Right lobe of liver (tissue), 6 donors: ENCODE data around the gene ZBTB2. TPM values are rescaled to one million over a fixed set of nuclear protein-coding genes. Genes with fewer than 3 reads are reported as not detected.

Source experiments
- ATAC-seq, 4 donors: fragments of 200-7000 bp; cut with Tn5 transposase; one replicate each; pipeline ENCODE4 v1.9.1; 2020; ENCODE audit warnings: mild to moderate bottlenecking in 4 of 4, moderate library complexity in 4 of 4
- DNase-seq, 3 donors: peaks; one replicate each; pipeline ENCODE4 v3.0.0-alpha.2; 2020
- H3K27ac ChIP-seq, 3 donors: fragments of 200-600 bp; one replicate each; pipeline ENCODE4 v1.8.0; 2022
- H3K27me3 ChIP-seq, 2 donors: fragments of 200-600 bp; one replicate each; pipeline ENCODE4 v1.8.0; 2022
- H3K36me3 ChIP-seq, 4 donors: fragments of 200-600 bp; sonication (generic) in 1 of 4; one replicate each; pipeline versions ENCODE4 v1.5.1 to v1.8.0; 2017 to 2022; ENCODE audit warnings: control low read depth in 1 of 4
- H3K4me1 ChIP-seq, 4 donors: fragments of 200-600 bp; sonication (generic) in 1 of 4; one replicate each; pipeline versions ENCODE4 v1.5.1 to v1.8.0; 2017 to 2022; ENCODE audit warnings: control low read depth in 1 of 4
- H3K4me3 ChIP-seq, 3 donors: fragments of 200-600 bp; one replicate each; pipeline ENCODE4 v1.8.0; 2022
- H3K9me3 ChIP-seq, 4 donors: fragments of 200-600 bp; sonication (generic) in 1 of 4; one replicate each; pipeline versions ENCODE4 v1.5.1 to v1.8.0; 2017 to 2022; ENCODE audit warnings: control low read depth in 1 of 4
- POLR2A ChIP-seq: fragments of 450-650 bp; IDR thresholded peaks from one replicate; pipeline ENCODE4 v1.6.1; 2017; ENCODE audit warnings: antibody characterized with exemption, mild to moderate bottlenecking
- WGBS: methylation state at CpG from one replicate; pipeline ENCODE4 v1.1.6; 2018; ENCODE audit warnings: low coverage, low lambda C conversion rate; ENCODE audit not compliant: insufficient coverage; ENCODE audit errors: missing lambda C conversion rate; 5-methylcytosine and 5-hydroxymethylcytosine counted together
- intact Hi-C, 2 donors: fragments of 100-400 bp; cut with DNase I; formaldehyde crosslinking; loops; one replicate each; pipeline versions ENCODE4 v1.11.2 to v1.14.1; 2022
- total RNA-seq, 6 experiments: library from RNA; depleted of rRNA in 2 of 6; stranded (reverse); fragments of >200 nt in 2 of 6; fragmentation: NEBNext Ultra II Directional in 3 of 6; extraction: Animal tissue kit (Norgen Biotek cat#: 25700) in 3 of 6; gene quantifications; one replicate each; pipeline versions ENCODE4 v1.1.0 to v1.2.4, GENCODE V29; 2016 to 2023
- TF ChIP-seq, protein P1 (sequence below), 4 donors: fragments of 200-600 bp in 3 of 4; fragments of 450-650 bp in 1 of 4; IDR thresholded peaks; one replicate each; pipeline versions ENCODE4 v1.5.1 to v1.8.0; 2016 to 2022; ENCODE audit warnings: antibody characterized with exemption in 4 of 4, mild to moderate bottlenecking in 2 of 4
- donor health status: DM: no; HTN: yes; CAD: no.
- donor health status: DM: no; HTN: no; CAD: no.
- donor health status: DM: no; HTN: no; CAD: no.
- donor health status: DM: no; HTN: yes; CAD: no.
- donor health status: DM: no; HTN: yes; CAD: no.

The ZBTB2 gene
- total RNA-seq, 6 experiments from 2014 or later: 3.2 to 6.0 (median 4.5) TPM

DNA sequence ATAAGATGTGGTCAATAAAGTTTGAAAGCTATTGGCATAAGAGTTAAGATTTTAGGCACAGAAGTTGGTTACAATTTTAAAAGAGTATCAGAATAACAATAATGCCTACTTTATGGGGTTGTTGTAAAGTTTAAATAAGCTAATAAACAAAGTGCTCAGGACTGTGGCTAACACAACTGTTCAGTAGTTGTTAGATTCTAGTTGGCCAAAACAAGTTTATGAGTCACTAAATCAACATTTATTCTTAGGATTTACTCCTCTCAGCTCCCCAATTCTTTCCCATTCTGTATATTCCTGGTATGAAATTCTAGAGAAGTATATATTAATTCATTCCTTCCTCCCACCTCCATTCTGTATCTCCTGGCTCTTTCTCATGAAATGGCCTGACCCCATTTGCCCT is 46.0 kb upstream of the ZBTB2 start:
- no peaks in the 10 kb centered on the region for H3K9me3 ChIP-seq
- TF ChIP-seq, protein P1, sequence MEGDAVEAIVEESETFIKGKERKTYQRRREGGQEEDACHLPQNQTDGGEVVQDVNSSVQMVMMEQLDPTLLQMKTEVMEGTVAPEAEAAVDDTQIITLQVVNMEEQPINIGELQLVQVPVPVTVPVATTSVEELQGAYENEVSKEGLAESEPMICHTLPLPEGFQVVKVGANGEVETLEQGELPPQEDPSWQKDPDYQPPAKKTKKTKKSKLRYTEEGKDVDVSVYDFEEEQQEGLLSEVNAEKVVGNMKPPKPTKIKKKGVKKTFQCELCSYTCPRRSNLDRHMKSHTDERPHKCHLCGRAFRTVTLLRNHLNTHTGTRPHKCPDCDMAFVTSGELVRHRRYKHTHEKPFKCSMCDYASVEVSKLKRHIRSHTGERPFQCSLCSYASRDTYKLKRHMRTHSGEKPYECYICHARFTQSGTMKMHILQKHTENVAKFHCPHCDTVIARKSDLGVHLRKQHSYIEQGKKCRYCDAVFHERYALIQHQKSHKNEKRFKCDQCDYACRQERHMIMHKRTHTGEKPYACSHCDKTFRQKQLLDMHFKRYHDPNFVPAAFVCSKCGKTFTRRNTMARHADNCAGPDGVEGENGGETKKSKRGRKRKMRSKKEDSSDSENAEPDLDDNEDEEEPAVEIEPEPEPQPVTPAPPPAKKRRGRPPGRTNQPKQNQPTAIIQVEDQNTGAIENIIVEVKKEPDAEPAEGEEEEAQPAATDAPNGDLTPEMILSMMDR (IDR thresholded peaks at IDR 0.05): no peak
- no peak for TF ChIP-seq POLR2A

DNA sequence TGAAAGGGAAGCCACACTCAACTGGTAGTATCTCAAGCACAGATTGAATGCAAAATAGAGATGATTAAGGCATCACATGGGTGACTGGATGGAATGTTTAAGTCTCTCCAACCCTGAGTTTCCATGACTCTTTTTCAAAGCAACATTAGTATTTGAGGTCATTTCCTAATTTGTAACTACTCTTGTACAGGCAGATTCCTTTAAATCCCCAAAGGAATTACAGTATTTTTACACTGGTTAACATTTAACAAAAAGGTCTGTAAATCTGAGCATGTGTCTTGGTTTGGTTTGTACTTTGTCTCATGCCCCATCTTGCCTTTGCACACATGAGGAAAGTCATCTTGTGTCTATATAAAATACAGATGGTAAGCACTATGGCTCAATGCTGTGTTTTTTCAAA is 45.4 kb upstream of the ZBTB2 start:
- peak overlapping the region in 2 of 3 donors; percentile 9 to 41 for H3K27ac ChIP-seq
- ATAC-seq: peak; percentile 23 to 54 (median 29)
- H3K27me3 ChIP-seq: no peaks in the 10 kb centered on the region
- no peak for DNase-seq
- no peak for TF ChIP-seq POLR2A
- TF ChIP-seq, protein P1 (IDR thresholded peaks at IDR 0.05): no peak
- no peak overlapping the region for H3K4me3 ChIP-seq
- H3K4me1 ChIP-seq: peaks cover 0 to 36% (median 14%) of the 10 kb centered on the region in 4 donors
- intact Hi-C loops: no loop called here
- H3K36me3 ChIP-seq: peaks cover 0 to 24% (median 3%) of the 10 kb centered on the region in 4 donors
- H3K9me3 ChIP-seq: no peaks in the 10 kb centered on the region

More for the DNA sequence above, 46.0 kb upstream of the ZBTB2 start:
- DNase-seq (no peak), ATAC-seq (peak; percentile 44 to 78 (median 52))
- Histone ChIP-seq H3K4me1 (peaks cover 0 to 42% (median 16%) of the 10 kb centered on the region in 4 donors), H3K36me3 (peaks cover 0 to 20% (median 0%) of the 10 kb centered on the region in 4 donors), H3K27ac (peak overlapping the region in 2 of 3 donors; percentile 9 to 41), H3K4me3 (no peak overlapping the region), H3K27me3 (no peaks in the 10 kb centered on the region)
- intact Hi-C loops: no loop called here

DNA sequence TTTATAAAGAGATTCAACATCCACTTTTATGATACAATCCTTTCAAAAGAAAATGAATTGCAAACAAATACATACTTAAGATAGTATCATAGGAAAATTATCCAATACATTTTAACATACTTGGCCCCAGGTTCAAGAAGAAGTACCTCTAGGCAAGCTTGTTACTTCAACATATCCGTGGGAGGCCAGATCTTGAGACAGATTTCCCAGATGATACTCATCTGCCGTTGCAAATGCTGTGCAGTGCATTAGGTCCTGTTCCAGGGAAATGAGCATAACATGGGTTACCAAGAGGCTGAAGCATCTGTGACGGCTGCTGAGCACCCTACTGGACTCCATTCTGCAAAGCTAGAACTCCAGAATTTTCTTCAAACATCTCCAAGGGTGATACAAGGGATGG is 44.9 kb upstream of the ZBTB2 start:
- Histone ChIP-seq H3K9me3 (no peaks in the 10 kb centered on the region), H3K27ac (no peak overlapping the region), H3K36me3 (peaks cover 0 to 29% (median 6%) of the 10 kb centered on the region in 4 donors), H3K27me3 (no peaks in the 10 kb centered on the region), H3K4me3 (no peak overlapping the region), H3K4me1 (peaks cover 0 to 32% (median 11%) of the 10 kb centered on the region in 4 donors)
- no peak for DNase-seq
- WGBS: 83% methylated on average over 3 of the region's 3 CpGs
- TF ChIP-seq POLR2A: no peak
- TF ChIP-seq, protein P1 (IDR thresholded peaks at IDR 0.05): no peak
- intact Hi-C loops: no loop called here
- ATAC-seq: no peak

DNA sequence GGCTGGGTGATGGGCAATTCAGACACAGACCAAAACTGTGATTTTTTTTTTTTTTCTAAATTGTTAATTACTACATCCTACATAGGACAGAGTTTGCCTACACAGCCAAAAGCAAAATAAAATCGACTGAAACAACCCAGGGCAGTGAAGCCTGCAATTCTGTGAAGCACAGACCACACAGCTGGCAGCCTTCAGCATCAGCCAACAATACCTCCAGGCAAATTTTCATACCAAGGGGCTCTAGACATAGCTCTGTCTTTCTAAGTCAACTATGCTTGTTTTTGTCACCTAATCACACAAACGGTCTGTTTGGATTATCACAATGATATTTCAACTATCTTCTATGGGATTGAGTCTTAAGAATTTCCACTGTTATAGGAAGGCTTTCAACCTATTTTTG is 43.0 kb upstream of the ZBTB2 start:
- ATAC-seq (no peak), DNase-seq (no peak)
- Histone ChIP-seq H3K4me3 (no peak overlapping the region), H3K4me1 (peaks cover 0 to 17% (median 5%) of the 10 kb centered on the region in 4 donors), H3K27me3 (no peaks in the 10 kb centered on the region), H3K27ac (no peak overlapping the region), H3K36me3 (peaks cover 0 to 46% (median 16%) of the 10 kb centered on the region in 4 donors), H3K9me3 (no peaks in the 10 kb centered on the region)
- WGBS: 33% methylated on average over 2 of the region's 2 CpGs
- intact Hi-C loops: no loop called here
- no peak for TF ChIP-seq POLR2A
- TF ChIP-seq, protein P1 (IDR thresholded peaks at IDR 0.05): no peak

DNA sequence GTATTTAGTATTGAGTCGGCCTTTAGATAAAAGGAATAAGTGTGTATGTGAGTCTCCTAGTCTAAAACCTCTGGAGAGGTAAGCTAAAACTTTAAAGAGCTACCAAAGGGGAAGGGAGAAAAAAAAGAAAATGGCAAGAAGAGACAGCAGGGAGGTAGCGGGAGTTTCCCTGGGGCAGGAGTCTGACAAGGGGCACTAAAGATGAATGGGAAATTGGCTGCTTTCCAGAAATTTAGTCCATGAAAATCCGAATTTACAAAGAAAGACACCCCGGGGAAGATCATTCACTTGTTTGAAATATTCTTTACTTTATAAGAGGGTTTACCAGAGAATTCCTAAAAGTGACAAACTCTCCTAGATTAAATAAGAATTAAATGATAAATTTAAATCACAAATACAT is 41.3 kb upstream of the ZBTB2 start:
- H3K4me1 ChIP-seq: peaks cover 0 to 12% (median 5%) of the 10 kb centered on the region in 4 donors
- H3K9me3 ChIP-seq: no peaks in the 10 kb centered on the region
- no peak for ATAC-seq
- DNase-seq: no peak
- H3K27ac ChIP-seq: no peak overlapping the region
- TF ChIP-seq, protein P1 (IDR thresholded peaks at IDR 0.05): no peak
- TF ChIP-seq POLR2A: no peak
- intact Hi-C loops: no loop called here
- no peaks in the 10 kb centered on the region for H3K27me3 ChIP-seq
- 86% methylated on average over 4 of the region's 4 CpGs for WGBS
- H3K36me3 ChIP-seq: peaks cover 0 to 63% (median 19%) of the 10 kb centered on the region in 4 donors
- no peak overlapping the region for H3K4me3 ChIP-seq
